LNCAP (cell line): Measurements from ENCODE around the gene PLCB2.

Source experiments
- CTCF ChIP-seq: fragments of 450-650 bp; IDR thresholded peaks from 2 replicates; pipeline ENCODE4 v1.5.1; 2017; ENCODE audit warnings: mild to moderate bottlenecking

Gene PLCB2

GRCh38 chr15:40296561-40297230 is 11.0 kb downstream of the PLCB2 start:
- no peak for TF ChIP-seq CTCF

- TF ChIP-seq CTCF = no peak
Measured at GRCh38 chr15:40295877-40296560, 11.7 kb downstream of the PLCB2 start.

GRCh38 chr15:40295297-40295696 is 12.4 kb downstream of the PLCB2 start:
- no peak for TF ChIP-seq CTCF

GRCh38 chr15:40293905-40294895 is 13.5 kb downstream of the PLCB2 start:
- TF ChIP-seq CTCF = no peak

GRCh38 chr15:40293006-40293405 is 14.7 kb downstream of the PLCB2 start:
- TF ChIP-seq CTCF = no peak

GRCh38 chr15:40292246-40292645 is 15.5 kb downstream of the PLCB2 start:
- TF ChIP-seq CTCF = no peak

GRCh38 chr15:40290918-40291574 is 16.7 kb downstream of the PLCB2 start:
- no peak for TF ChIP-seq CTCF
